T-cell (primary cell): ENCODE results near the gene BABAM2. TPM values are rescaled to one million over a fixed set of nuclear protein-coding genes. Genes with fewer than 3 reads are reported as not detected.
A peak's percentile ranks its signal among the peaks of the same experiment; 100 is the strongest.

Experiments used
- ATAC-seq, 4 experiments: fragments of 200-7000 bp in 3 of 4; fragments of 150-1000 bp in 1 of 4; cut with Tn5 transposase; replicated peaks in 1 of 4; 1 replicate in 3 of 4; 2 replicates in 1 of 4; pipeline ENCODE4 v1.10.0; 2021; ENCODE audit warnings: moderate library complexity in 3 of 4, mild to moderate bottlenecking in 2 of 4, moderate number of reproducible peaks in 1 of 4
- CTCF ChIA-PET, 2 donors: fragments of 300-600 bp; sonication (Branson Sonifier 250); formaldehyde crosslinking; loops; one replicate each; lab custom pipeline; 2022; ENCODE audit warnings: antibody characterized with exemption in 2 of 2; lab: Charles Lee
- POLR2A ChIA-PET, 2 donors: fragments of 300-600 bp; sonication (Branson Sonifier 250); formaldehyde crosslinking; loops; one replicate each; lab custom pipeline; 2022; ENCODE audit warnings: antibody characterized with exemption in 2 of 2; lab: Charles Lee
- DNase-seq, 35 experiments: peaks; one replicate each; pipeline versions ENCODE4 v3.0.0 to v3.0.0-alpha.2; 2013 to 2023
- H3K27ac ChIP-seq: one replicate; pipeline ENCODE4 v1.5.1; 2013; ENCODE audit warnings: low read length
- H3K27me3 ChIP-seq, 2 experiments: replicated peaks in 1 of 2; 1 replicate in 1 of 2; 2 replicates in 1 of 2; pipeline versions ENCODE4 v1.6.1 to v1.7.0; 2013; ENCODE audit warnings: low read length in 1 of 2, mixed read lengths in 1 of 2; ENCODE audit not compliant: control insufficient read depth in 2 of 2, insufficient read depth in 2 of 2; ENCODE audit errors: extremely low read depth in 1 of 2
- H3K36me3 ChIP-seq, 2 donors: 1 replicate in 1 of 2; 2 replicates in 1 of 2; pipeline versions ENCODE4 v1.6.1 to v1.7.0; 2013; ENCODE audit warnings: low read length in 1 of 2; ENCODE audit not compliant: control insufficient read depth in 2 of 2, insufficient read depth in 1 of 2; ENCODE audit errors: extremely low read depth in 1 of 2
- H3K4me1 ChIP-seq, 2 experiments: 1 replicate in 1 of 2; 2 replicates in 1 of 2; pipeline versions ENCODE4 v1.6.1 to v1.7.0; 2013; ENCODE audit warnings: low read length in 2 of 2, mixed read lengths in 1 of 2; ENCODE audit not compliant: insufficient read depth in 2 of 2, control insufficient read depth in 1 of 2; ENCODE audit errors: extremely low read depth in 1 of 2
- H3K4me3 ChIP-seq, 2 donors: 1 replicate in 1 of 2; 2 replicates in 1 of 2; pipeline versions ENCODE4 v1.5.1 to v1.7.0; 2013; ENCODE audit warnings: mild to moderate bottlenecking in 2 of 2, low read length in 1 of 2, moderate library complexity in 1 of 2; ENCODE audit not compliant: control insufficient read depth in 1 of 2; ENCODE audit errors: extremely low read depth in 1 of 2
- H3K9me3 ChIP-seq: 2 replicates; pipeline ENCODE4 v1.7.0; 2013
- H3K27ac Mint-ChIP-seq, 2 donors: one replicate each; pipeline ENCODE4 v1.8.0; 2020 to 2021; ENCODE audit warnings: mild to moderate bottlenecking in 2 of 2, mixed read lengths in 2 of 2
- H3K27me3 Mint-ChIP-seq, 2 donors: one replicate each; pipeline ENCODE4 v1.8.0; 2021 to 2022; ENCODE audit warnings: mixed read lengths in 2 of 2
- H3K36me3 Mint-ChIP-seq: one replicate; pipeline ENCODE4 v1.8.0; 2021; ENCODE audit warnings: mixed read lengths
- H3K4me1 Mint-ChIP-seq, 3 donors: one replicate each; pipeline ENCODE4 v1.8.0; 2020 to 2022; ENCODE audit warnings: mixed read lengths in 3 of 3, mild to moderate bottlenecking in 1 of 3
- H3K4me3 Mint-ChIP-seq, 3 donors: one replicate each; pipeline ENCODE4 v1.8.0; 2020 to 2022; ENCODE audit warnings: mild to moderate bottlenecking in 3 of 3, mixed read lengths in 3 of 3, moderate library complexity in 3 of 3
- H3K9me3 Mint-ChIP-seq, 3 donors: one replicate each; pipeline ENCODE4 v1.8.0; 2020 to 2022; ENCODE audit warnings: mixed read lengths in 3 of 3
- WGBS: methylation state at CpG from one replicate; pipeline ENCODE4 v1.1.5; 2013; ENCODE audit warnings: missing lambda C conversion rate; ENCODE audit not compliant: insufficient coverage; 5-methylcytosine and 5-hydroxymethylcytosine counted together
- total RNA-seq, 35 experiments: library from RNA in 6 of 35; stranded (reverse) in 6 of 35; fragments of 120-200 nt in 1 of 35; gene quantifications; one replicate each; pipeline versions ENCODE4 v1.2.1 to v1.2.4 and lab custom pipeline; 2013 to 2026

BABAM2 gene
- total RNA-seq, 5 donors from 2014 or later (not counting 1 experiment from before 2014, with no cell fraction given) = 28.4 to 45.2 (median 37.4) TPM

DNA sequence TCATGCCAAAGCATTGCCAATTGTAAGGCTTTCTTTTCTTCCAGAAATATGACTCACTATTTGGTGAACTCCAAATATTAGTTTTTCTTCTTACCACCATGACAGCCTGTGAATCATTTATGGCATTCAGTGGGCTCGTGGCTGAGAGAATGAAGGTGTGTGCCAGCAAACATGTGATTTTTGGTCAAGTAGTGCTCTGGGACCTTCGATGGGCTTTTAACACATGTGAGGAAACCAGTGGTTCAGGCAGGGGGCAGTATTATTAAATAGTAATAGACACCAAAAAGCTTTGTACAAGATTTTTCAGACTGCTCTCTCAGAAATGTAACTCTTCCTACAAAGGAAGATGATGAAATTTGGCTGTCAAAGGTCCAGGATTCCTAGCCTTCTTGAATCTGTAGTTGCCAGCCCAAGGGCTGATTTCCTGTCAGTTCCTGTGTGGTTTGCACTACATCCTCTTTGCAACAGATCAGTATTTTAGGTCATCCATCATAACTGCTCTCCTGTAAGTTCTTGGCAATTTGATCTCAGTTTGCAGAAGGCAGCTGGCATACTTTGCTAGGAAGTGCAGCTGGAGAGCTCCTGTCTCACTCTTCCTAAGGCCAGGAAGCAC, 64.3 kb downstream of the BABAM2 start:
- Mint-ChIP-seq H3K27me3 (no peaks in the 10 kb centered on the region), H3K9me3 (peaks cover 0 to 8% (median 0%) of the 10 kb centered on the region in 3 donors), H3K4me3 (peak overlapping the region; percentile 1 to 31 (median 16)), H3K4me1 (peaks cover 61 to 86% (median 78%) of the 10 kb centered on the region in 3 donors), H3K27ac (peak overlapping the region; percentile 75 to 76), H3K36me3 (peaks cover 12% of the 10 kb centered on the region)
- no peak overlapping the region for H3K4me3 ChIP-seq
- POLR2A ChIA-PET = interaction anchor here in 1 of 2 donors (0.5 kb wide), 1 partner anchor 29 kb away, joined by 5 read pairs; no protein-coding TSS in a partner anchor
- peak overlapping the region; percentile 41 for H3K27ac ChIP-seq
- CTCF ChIA-PET = no interaction called here
- peak; percentile 43 to 75 (median 74) for ATAC-seq
- H3K9me3 ChIP-seq = no peaks in the 10 kb centered on the region
- no CpG with 5 or more reads among the region's 2 CpGs for WGBS
- H3K27me3 ChIP-seq = no peaks in the 10 kb centered on the region
- peaks cover 7 to 16% of the 10 kb centered on the region in 2 experiments for H3K4me1 ChIP-seq
- no peaks in the 10 kb centered on the region for H3K36me3 ChIP-seq
- peak in 12 of 35 experiments; percentile 3 to 53 (median 5) for DNase-seq

DNA sequence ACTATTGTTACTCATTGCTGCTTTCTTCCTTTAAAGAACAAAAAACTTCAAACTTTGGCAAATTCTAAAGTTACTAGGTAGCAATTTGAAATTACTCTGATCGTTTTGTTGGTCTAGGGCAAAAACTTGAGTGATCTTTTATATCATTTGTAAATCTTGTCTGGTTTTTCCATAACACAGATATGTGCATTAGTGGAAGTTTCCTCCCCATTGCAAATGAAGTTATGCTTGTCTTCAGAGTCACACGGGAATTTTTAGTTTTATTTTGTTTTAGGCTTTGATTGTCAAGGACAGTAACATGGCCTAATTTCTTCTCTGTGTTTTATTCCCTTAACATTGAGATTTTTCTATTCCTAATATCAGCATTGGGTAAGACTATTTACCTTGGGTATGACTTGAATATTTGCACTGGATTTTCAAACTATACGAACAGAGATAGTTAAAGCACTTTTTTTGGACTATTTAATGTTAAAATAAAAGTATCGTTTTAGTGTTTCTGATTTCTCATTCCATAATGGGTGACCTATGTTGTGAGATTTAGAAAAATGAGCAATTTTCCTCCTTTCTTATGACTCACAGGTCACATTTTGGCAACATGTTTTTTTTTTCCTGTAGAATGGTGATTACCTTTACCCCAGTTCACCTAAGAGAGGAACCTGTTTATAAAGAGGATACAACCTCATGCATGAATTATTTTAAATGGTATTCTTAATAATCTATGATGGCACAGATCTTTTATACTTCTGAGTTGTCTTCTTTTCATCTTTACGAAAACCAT, 65.0 kb downstream of the BABAM2 start:
- no CpG with 5 or more reads among the region's 5 CpGs for WGBS
- CTCF ChIA-PET = no interaction called here
- no peaks in the 10 kb centered on the region for H3K27me3 Mint-ChIP-seq

GRCh38 chr2:27956888-27957287, 66.4 kb downstream of the BABAM2 start:
- H3K4me1 ChIP-seq = peaks cover 15 to 26% of the 10 kb centered on the region in 2 experiments
- ChIA-PET CTCF (no interaction called here), POLR2A (no interaction called here)
- WGBS = no CpG with 5 or more reads among the region's 2 CpGs
- H3K4me3 ChIP-seq = no peak overlapping the region
- no peaks in the 10 kb centered on the region for H3K36me3 ChIP-seq
- no peaks in the 10 kb centered on the region for H3K9me3 ChIP-seq
- Mint-ChIP-seq H3K4me3 (no peak overlapping the region), H3K27ac (no peak overlapping the region), H3K36me3 (peaks cover 12% of the 10 kb centered on the region), H3K27me3 (no peaks in the 10 kb centered on the region), H3K4me1 (peaks cover 77 to 87% (median 81%) of the 10 kb centered on the region in 3 donors), H3K9me3 (peaks cover 0 to 6% (median 0%) of the 10 kb centered on the region in 3 donors)
- no peaks in the 10 kb centered on the region for H3K27me3 ChIP-seq
- no peak for ATAC-seq
- no peak for DNase-seq
- no peak overlapping the region for H3K27ac ChIP-seq

More for the DNA sequence above, 65.0 kb downstream of the BABAM2 start:
- Mint-ChIP-seq H3K4me3 (peak overlapping the region; percentile 16 to 35 (median 31)), H3K9me3 (peaks cover 0 to 8% (median 0%) of the 10 kb centered on the region in 3 donors), H3K4me1 (peaks cover 68 to 89% (median 82%) of the 10 kb centered on the region in 3 donors), H3K36me3 (peaks cover 12% of the 10 kb centered on the region), H3K27ac (peak overlapping the region; percentile 75 to 76)
- Histone ChIP-seq H3K4me1 (peaks cover 12 to 23% of the 10 kb centered on the region in 2 experiments), H3K9me3 (no peaks in the 10 kb centered on the region), H3K36me3 (no peaks in the 10 kb centered on the region), H3K27ac (no peak overlapping the region), H3K4me3 (no peak overlapping the region), H3K27me3 (no peaks in the 10 kb centered on the region)
- ATAC-seq = no peak
- no peak for DNase-seq
- POLR2A ChIA-PET = interaction anchor here in 1 of 2 donors (0.5 kb wide), 1 partner anchor 29 kb away, joined by 5 read pairs; no protein-coding TSS in a partner anchor

GRCh38 chr2:27958711-27959378, 68.3 kb downstream of the BABAM2 start:
- no peak for ATAC-seq
- H3K27ac ChIP-seq = no peak overlapping the region
- peaks cover 15 to 26% of the 10 kb centered on the region in 2 experiments for H3K4me1 ChIP-seq
- POLR2A ChIA-PET = no interaction called here
- no peak overlapping the region for H3K4me3 ChIP-seq
- no peaks in the 10 kb centered on the region for H3K27me3 ChIP-seq
- no peak for DNase-seq
- Mint-ChIP-seq H3K27ac (no peak overlapping the region), H3K36me3 (peaks cover 15% of the 10 kb centered on the region), H3K27me3 (no peaks in the 10 kb centered on the region), H3K4me3 (peak overlapping the region in 1 of 3 donors; percentile 12), H3K9me3 (no peaks in the 10 kb centered on the region), H3K4me1 (peaks cover 75 to 76% (median 75%) of the 10 kb centered on the region in 3 donors)
- no peaks in the 10 kb centered on the region for H3K36me3 ChIP-seq
- WGBS = no CpG with 5 or more reads among the region's 2 CpGs
- CTCF ChIA-PET = no interaction called here
- H3K9me3 ChIP-seq = peaks cover 3% of the 10 kb centered on the region

- Mint-ChIP-seq H3K4me3 (no peak overlapping the region), H3K27ac (no peak overlapping the region), H3K9me3 (no peaks in the 10 kb centered on the region), H3K4me1 (peaks cover 71 to 76% (median 75%) of the 10 kb centered on the region in 3 donors), H3K27me3 (no peaks in the 10 kb centered on the region), H3K36me3 (peaks cover 21% of the 10 kb centered on the region)
- Histone ChIP-seq H3K27ac (no peak overlapping the region), H3K9me3 (peaks cover 3% of the 10 kb centered on the region), H3K4me3 (no peak overlapping the region), H3K27me3 (no peaks in the 10 kb centered on the region), H3K4me1 (peaks cover 15 to 26% of the 10 kb centered on the region in 2 experiments), H3K36me3 (no peaks in the 10 kb centered on the region)
- no peak for ATAC-seq
- ChIA-PET CTCF (interaction anchor here in 1 of 2 donors (0.6 kb wide), 1 partner anchor 13 kb away, joined by 3 read pairs; no protein-coding TSS in a partner anchor), POLR2A (interaction anchor here in 1 of 2 donors (0.6 kb wide), 1 partner anchor 444 kb away, joined by 4 read pairs; no protein-coding TSS in a partner anchor)
- no CpG with 5 or more reads among the region's 4 CpGs for WGBS
- DNase-seq = no peak
Measured at GRCh38 chr2:27959496-27959895, 69.0 kb downstream of the BABAM2 start.
